Thyroid gland (tissue), 4 donors: ENCODE measurements around the gene COG4.

Source experiments
- POLR2A ChIP-seq, 2 donors: fragments of 450-650 bp; IDR thresholded peaks; one replicate each; pipeline ENCODE4 v1.6.1; 2017; ENCODE audit warnings: antibody characterized with exemption in 2 of 2, mild to moderate bottlenecking in 2 of 2, moderate library complexity in 1 of 2
- TF ChIP-seq, protein P1 (sequence below), 6 experiments: fragments of 200-600 bp in 3 of 6; fragments of 450-650 bp in 3 of 6; sonication (generic) in 3 of 6; IDR thresholded peaks; one replicate each; pipeline ENCODE4 v1.5.1; 2016 to 2019; ENCODE audit warnings: antibody characterized with exemption in 6 of 6, mild to moderate bottlenecking in 2 of 6, inconsistent platforms in 1 of 6, moderate library complexity in 1 of 6

DNA sequence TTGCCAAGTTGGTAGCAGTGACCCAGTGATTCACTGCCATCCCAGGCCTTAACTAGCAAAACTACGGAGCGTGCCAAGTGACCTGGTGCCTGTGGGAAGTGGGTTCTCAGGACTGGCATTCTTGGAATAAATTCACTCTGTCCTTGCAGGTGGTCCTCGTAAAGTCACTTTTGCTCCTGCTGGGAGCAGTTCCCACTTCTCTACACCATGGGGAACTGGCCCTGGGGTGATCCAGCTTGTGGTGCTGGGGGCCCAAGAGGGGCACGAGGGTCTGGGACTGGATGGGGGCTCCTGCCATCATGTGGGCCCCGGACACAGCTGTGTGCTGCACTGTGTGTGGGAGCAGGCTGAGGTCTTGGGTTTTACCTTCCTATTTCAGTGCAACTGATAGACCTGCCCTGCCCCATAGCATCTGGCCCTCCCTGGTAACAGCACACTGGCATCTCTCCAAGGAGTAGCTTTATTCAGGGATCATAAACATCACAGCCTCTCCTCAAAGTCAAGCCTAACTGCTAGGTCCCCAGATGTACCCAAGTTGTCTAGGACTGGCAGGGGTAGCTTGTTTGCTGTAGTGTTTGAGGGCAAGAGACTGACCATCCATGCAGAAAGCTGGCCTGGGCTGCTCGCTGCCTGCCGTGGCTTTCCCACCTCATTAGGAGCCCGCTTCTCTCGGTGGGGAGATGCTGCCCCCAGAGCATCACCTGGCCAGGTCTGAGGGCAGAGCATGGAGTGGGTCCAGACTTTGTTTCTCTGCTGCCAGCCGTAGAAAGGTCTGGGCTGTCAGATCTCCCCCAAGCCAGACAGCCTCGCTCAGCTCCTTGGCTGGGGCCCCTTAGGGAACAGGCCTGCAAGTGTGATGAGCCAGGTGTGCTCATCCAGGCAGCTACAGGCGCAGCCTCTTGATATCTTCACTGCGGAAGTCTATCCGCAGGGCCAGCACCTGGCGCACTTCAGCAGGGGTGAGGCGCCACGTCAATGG lies 42.9 kb downstream of the COG4 start:
- TF ChIP-seq, protein P1, sequence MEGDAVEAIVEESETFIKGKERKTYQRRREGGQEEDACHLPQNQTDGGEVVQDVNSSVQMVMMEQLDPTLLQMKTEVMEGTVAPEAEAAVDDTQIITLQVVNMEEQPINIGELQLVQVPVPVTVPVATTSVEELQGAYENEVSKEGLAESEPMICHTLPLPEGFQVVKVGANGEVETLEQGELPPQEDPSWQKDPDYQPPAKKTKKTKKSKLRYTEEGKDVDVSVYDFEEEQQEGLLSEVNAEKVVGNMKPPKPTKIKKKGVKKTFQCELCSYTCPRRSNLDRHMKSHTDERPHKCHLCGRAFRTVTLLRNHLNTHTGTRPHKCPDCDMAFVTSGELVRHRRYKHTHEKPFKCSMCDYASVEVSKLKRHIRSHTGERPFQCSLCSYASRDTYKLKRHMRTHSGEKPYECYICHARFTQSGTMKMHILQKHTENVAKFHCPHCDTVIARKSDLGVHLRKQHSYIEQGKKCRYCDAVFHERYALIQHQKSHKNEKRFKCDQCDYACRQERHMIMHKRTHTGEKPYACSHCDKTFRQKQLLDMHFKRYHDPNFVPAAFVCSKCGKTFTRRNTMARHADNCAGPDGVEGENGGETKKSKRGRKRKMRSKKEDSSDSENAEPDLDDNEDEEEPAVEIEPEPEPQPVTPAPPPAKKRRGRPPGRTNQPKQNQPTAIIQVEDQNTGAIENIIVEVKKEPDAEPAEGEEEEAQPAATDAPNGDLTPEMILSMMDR (IDR thresholded peaks at IDR 0.05) = no peak
- no peak for TF ChIP-seq POLR2A (IDR thresholded peaks at IDR 0.05)
